KMS-11 (cell line): ENCODE measurements around the gene GRK6.

Experiments
- H2AFZ ChIP-seq: fragments of 200-600 bp; sonication (generic); 2 replicates; pipeline ENCODE4 v1.6.1; 2016; ENCODE audit warnings: antibody characterized with exemption, mixed run types, low read depth
- H3K27ac ChIP-seq: fragments of 200-600 bp; sonication (generic); 2 replicates; pipeline ENCODE4 v1.6.1; 2016; ENCODE audit warnings: mild to moderate bottlenecking, mixed run types
- H3K27me3 ChIP-seq: fragments of 200-600 bp; sonication (generic); 2 replicates; pipeline ENCODE4 v1.6.1; 2017; ENCODE audit warnings: mild to moderate bottlenecking, low read depth, mixed run types, moderate library complexity; ENCODE audit not compliant: insufficient read depth
- H3K36me3 ChIP-seq: fragments of 200-600 bp; sonication (generic); 2 replicates; pipeline ENCODE4 v1.6.1; 2017; ENCODE audit warnings: mild to moderate bottlenecking, mixed run types; ENCODE audit not compliant: insufficient read depth
- H3K4me1 ChIP-seq: fragments of 200-600 bp; sonication (generic); 2 replicates; pipeline ENCODE4 v1.6.1; 2016; ENCODE audit warnings: mild to moderate bottlenecking, low read depth, mixed run types; ENCODE audit not compliant: poor library complexity, severe bottlenecking
- H3K4me2 ChIP-seq: fragments of 200-600 bp; sonication (generic); 2 replicates; pipeline ENCODE4 v1.7.0; 2016; ENCODE audit warnings: mild to moderate bottlenecking, mixed run types
- H3K4me3 ChIP-seq: fragments of 200-600 bp; sonication (generic); IDR thresholded peaks from 2 replicates; pipeline ENCODE4 v1.6.1; 2017; ENCODE audit warnings: low read depth, low read length, mixed read lengths; ENCODE audit not compliant: insufficient read depth
- H3K79me2 ChIP-seq: fragments of 200-600 bp; sonication (generic); 2 replicates; pipeline ENCODE4 v1.6.1; 2016; ENCODE audit warnings: low read depth, mixed run types; ENCODE audit not compliant: insufficient read depth
- H3K9ac ChIP-seq: fragments of 200-600 bp; sonication (generic); 2 replicates; pipeline ENCODE4 v1.6.1; 2016; ENCODE audit warnings: mild to moderate bottlenecking, mixed run types
- H4K20me1 ChIP-seq: fragments of 200-600 bp; sonication (generic); 2 replicates; pipeline ENCODE4 v1.6.1; 2016; ENCODE audit warnings: mild to moderate bottlenecking, mixed run types; ENCODE audit not compliant: insufficient read depth
- CTCF ChIP-seq: fragments of 200-600 bp; sonication (generic); conservative IDR thresholded peaks from 2 replicates; pipeline ENCODE4 v1.6.1; 2017; ENCODE audit warnings: low read depth, mild to moderate bottlenecking, antibody characterized with exemption, low read length, moderate library complexity, mixed read lengths

Gene GRK6

GRCh38 chr5:177382423-177383029 is 44.0 kb upstream of the GRK6 start:
- H3K36me3 ChIP-seq = no peaks in the 10 kb centered on the region
- H3K27ac ChIP-seq = no peak overlapping the region
- H3K27me3 ChIP-seq = no peaks in the 10 kb centered on the region; the same call in 1 of the 2 replicates
- TF ChIP-seq CTCF = no peak
- no peak overlapping the region for H3K4me3 ChIP-seq
- H3K4me1 ChIP-seq = no peaks in the 10 kb centered on the region
- H4K20me1 ChIP-seq = no peaks in the 10 kb centered on the region
- no peak overlapping the region for H3K4me2 ChIP-seq
- no peaks in the 10 kb centered on the region for H3K79me2 ChIP-seq
- no peak overlapping the region for H2AFZ ChIP-seq
- no peak overlapping the region for H3K9ac ChIP-seq

- H3K79me2 ChIP-seq = no peaks in the 10 kb centered on the region
- no peaks in the 10 kb centered on the region for H4K20me1 ChIP-seq
- no peaks in the 10 kb centered on the region for H3K36me3 ChIP-seq
- H2AFZ ChIP-seq = no peak overlapping the region
- H3K4me1 ChIP-seq = no peaks in the 10 kb centered on the region
- no peak overlapping the region for H3K4me2 ChIP-seq
- H3K9ac ChIP-seq = no peak overlapping the region
- no peak overlapping the region for H3K27ac ChIP-seq
- H3K4me3 ChIP-seq = no peak overlapping the region
- no peak for TF ChIP-seq CTCF
- no peaks in the 10 kb centered on the region; the same call in 1 of the 2 replicates for H3K27me3 ChIP-seq
Observed at GRCh38 chr5:177383181-177383580, 43.3 kb upstream of the GRK6 start.

GRCh38 chr5:177384134-177384533 is 42.3 kb upstream of the GRK6 start, which contains the start of gene SLC34A1:
Gene SLC34A1, plus strand, starts transcription at chr5:177384434. Its CDS starts 1,308 bp downstream, at chr5:177385742.
- no peak within 1 kb of the TSS for H2AFZ ChIP-seq
- no peaks in the 10 kb centered on the region for H3K36me3 ChIP-seq
- H3K4me2 ChIP-seq = no peak within 1 kb of the TSS
- H3K27me3 ChIP-seq = no peaks in the 10 kb centered on the region; the same call in 1 of the 2 replicates
- no peak for TF ChIP-seq CTCF
- no peaks in the 10 kb centered on the region for H3K4me1 ChIP-seq
- no peak within 1 kb of the TSS for H3K9ac ChIP-seq
- H3K79me2 ChIP-seq = no peaks in the 10 kb centered on the region
- H3K27ac ChIP-seq = no peak within 1 kb of the TSS
- H4K20me1 ChIP-seq = no peaks in the 10 kb centered on the region
- no peak within 1 kb of the TSS for H3K4me3 ChIP-seq

- Histone ChIP-seq H3K36me3 (no peaks in the 10 kb centered on the region), H3K4me1 (no peaks in the 10 kb centered on the region), H2AFZ (no peak overlapping the region), H4K20me1 (no peaks in the 10 kb centered on the region), H3K4me2 (no peak overlapping the region), H3K27me3 (no peaks in the 10 kb centered on the region; the same call in 1 of the 2 replicates), H3K4me3 (no peak overlapping the region), H3K79me2 (no peaks in the 10 kb centered on the region), H3K27ac (no peak overlapping the region), H3K9ac (no peak overlapping the region)
- TF ChIP-seq CTCF = no peak
Observed at GRCh38 chr5:177385720-177386119, 40.8 kb upstream of the GRK6 start.
